Gastrocnemius medialis (tissue), 4 donors: Measurements from ENCODE around the gene CFAP299. TPM values are rescaled to one million over a fixed set of nuclear protein-coding genes. Genes with fewer than 3 reads are reported as not detected.

Source experiments
- ATAC-seq, 2 donors: fragments of 150-250 bp; one replicate each; pipeline ENCODE4 v1.9.1; 2016
- DNase-seq, 2 donors: peaks; one replicate each; pipeline ENCODE4 v3.0.0-alpha.2; 2019
- H3K27ac ChIP-seq, 4 donors: fragments of 200-600 bp; sonication (generic); 1 replicate in 1 of 4; 2 replicates in 3 of 4; pipeline ENCODE4 v1.5.1; 2016 to 2018; ENCODE audit warnings: mild to moderate bottlenecking in 2 of 4, moderate library complexity in 1 of 4
- H3K27me3 ChIP-seq, 3 donors: fragments of 200-600 bp; sonication (generic) in 2 of 3; 1 replicate in 1 of 3; 2 replicates in 2 of 3; pipeline versions ENCODE4 v1.5.1 to v1.6.0; 2016 to 2019; ENCODE audit warnings: mild to moderate bottlenecking in 1 of 3, moderate library complexity in 1 of 3
- H3K36me3 ChIP-seq, 2 donors: fragments of 200-600 bp; sonication (generic) in 1 of 2; one replicate each; pipeline ENCODE4 v1.5.1; 2017 to 2018
- H3K4me1 ChIP-seq, 2 donors: fragments of 200-600 bp; sonication (generic) in 1 of 2; one replicate each; pipeline ENCODE4 v1.5.1; 2016 to 2017; ENCODE audit warnings: mild to moderate bottlenecking in 2 of 2
- H3K4me3 ChIP-seq, 4 donors: fragments of 200-600 bp; sonication (generic) in 3 of 4; 1 replicate in 1 of 4; 2 replicates in 3 of 4; pipeline ENCODE4 v1.5.1; 2016 to 2019; ENCODE audit warnings: mild to moderate bottlenecking in 2 of 4
- H3K9me3 ChIP-seq, 3 donors: fragments of 200-600 bp; sonication (generic) in 2 of 3; 1 replicate in 1 of 3; 2 replicates in 2 of 3; pipeline ENCODE4 v1.5.1; 2016 to 2019
- CTCF ChIP-seq, 5 experiments: fragments of 450-650 bp in 3 of 5; fragments of 200-600 bp in 2 of 5; sonication (generic) in 2 of 5; IDR thresholded peaks in 4 of 5; conservative IDR thresholded peaks in 1 of 5; 1 replicate in 4 of 5; 2 replicates in 1 of 5; pipeline ENCODE4 v1.5.1; 2016 to 2019; ENCODE audit warnings: antibody characterized with exemption in 5 of 5, mild to moderate bottlenecking in 3 of 5, moderate library complexity in 3 of 5
- POLR2A ChIP-seq, 2 donors: fragments of 450-650 bp; IDR thresholded peaks; one replicate each; pipeline ENCODE4 v1.6.1; 2017; ENCODE audit warnings: antibody characterized with exemption in 2 of 2, mild to moderate bottlenecking in 2 of 2, moderate library complexity in 2 of 2
- in situ Hi-C, 4 donors: fragments of 200-750 bp; cut with MboI; loops; one replicate each; pipeline versions ENCODE4 v1.15.0 to v1.8.0; 2017; ENCODE audit warnings: low sequenced_read_pairs in 4 of 4
- intact Hi-C: fragments of 100-400 bp; cut with DNase I; formaldehyde crosslinking; loops from one replicate; pipeline ENCODE4 v1.15.1; 2023; ENCODE audit warnings: low total_unique reads
- total RNA-seq, 4 donors: library from RNA; depleted of rRNA; stranded (reverse); fragments of >200 nt; gene quantifications; one replicate each; pipeline versions ENCODE4 v1.1.0 to v1.2.3, GENCODE V29; 2016

The CFAP299 gene
- total RNA-seq, 4 donors from 2014 or later = not detected

- Histone ChIP-seq H3K4me3 (no peak overlapping the region), H3K9me3 (no peaks in the 10 kb centered on the region), H3K36me3 (no peaks in the 10 kb centered on the region), H3K27ac (no peak overlapping the region), H3K27me3 (no peaks in the 10 kb centered on the region), H3K4me1 (no peaks in the 10 kb centered on the region)
- intact Hi-C loops = no loop called here
- DNase-seq (no peak), ATAC-seq (no peak)
- TF ChIP-seq CTCF (IDR thresholded peaks at IDR 0.05 in 4 of 5, conservative IDR thresholded peaks at IDR 0.05 in 1 of 5) = no peak
- TF ChIP-seq POLR2A (IDR thresholded peaks at IDR 0.05) = no peak
- in situ Hi-C loops = no loop called here
Measured at GRCh38 chr4:80321776-80322175, 13.8 kb upstream of the CFAP299 start.

- Histone ChIP-seq H3K27me3 (no peaks in the 10 kb centered on the region), H3K4me3 (no peak overlapping the region), H3K9me3 (no peaks in the 10 kb centered on the region), H3K4me1 (no peaks in the 10 kb centered on the region), H3K36me3 (no peaks in the 10 kb centered on the region), H3K27ac (no peak overlapping the region)
- intact Hi-C loops = no loop called here
- no peak for ATAC-seq
- TF ChIP-seq POLR2A (IDR thresholded peaks at IDR 0.05) (no peak), CTCF (IDR thresholded peaks at IDR 0.05 in 4 of 5, conservative IDR thresholded peaks at IDR 0.05 in 1 of 5) (no peak)
- in situ Hi-C loops = no loop called here
- no peak for DNase-seq
Measured at GRCh38 chr4:80322716-80323115, 12.8 kb upstream of the CFAP299 start.

- DNase-seq (no peak), ATAC-seq (no peak)
- intact Hi-C loops = no loop called here
- no peak for TF ChIP-seq CTCF (IDR thresholded peaks at IDR 0.05 in 4 of 5, conservative IDR thresholded peaks at IDR 0.05 in 1 of 5)
- no peak for TF ChIP-seq POLR2A (IDR thresholded peaks at IDR 0.05)
- no peaks in the 10 kb centered on the region for H3K9me3 ChIP-seq
- in situ Hi-C loops = no loop called here
- no peaks in the 10 kb centered on the region for H3K27me3 ChIP-seq
- H3K36me3 ChIP-seq = no peaks in the 10 kb centered on the region
- H3K4me3 ChIP-seq = no peak overlapping the region
- H3K4me1 ChIP-seq = no peaks in the 10 kb centered on the region
- H3K27ac ChIP-seq = no peak overlapping the region
Measured at GRCh38 chr4:80324171-80324570, 11.4 kb upstream of the CFAP299 start.

- in situ Hi-C loops (no loop called here), intact Hi-C loops (no loop called here)
- Histone ChIP-seq H3K4me3 (no peak overlapping the region), H3K27me3 (no peaks in the 10 kb centered on the region), H3K9me3 (no peaks in the 10 kb centered on the region), H3K4me1 (peaks cover 0 to 4% of the 10 kb centered on the region in 2 donors), H3K27ac (no peak overlapping the region), H3K36me3 (no peaks in the 10 kb centered on the region)
- TF ChIP-seq CTCF (IDR thresholded peaks at IDR 0.05 in 4 of 5, conservative IDR thresholded peaks at IDR 0.05 in 1 of 5) (no peak), POLR2A (IDR thresholded peaks at IDR 0.05) (no peak)
- DNase-seq = no peak
- no peak for ATAC-seq
Measured at GRCh38 chr4:80331693-80332092, 3.8 kb upstream of the CFAP299 start.

GRCh38 chr4:80333121-80333520 lies 2.4 kb upstream of the CFAP299 start:
- no peak for TF ChIP-seq POLR2A (IDR thresholded peaks at IDR 0.05)
- in situ Hi-C loops = no loop called here
- ATAC-seq = no peak
- H3K9me3 ChIP-seq = no peaks in the 10 kb centered on the region
- peaks cover 0 to 4% of the 10 kb centered on the region in 2 donors for H3K4me1 ChIP-seq
- no peak overlapping the region for H3K27ac ChIP-seq
- no peak overlapping the region for H3K4me3 ChIP-seq
- intact Hi-C loops = no loop called here
- no peaks in the 10 kb centered on the region for H3K36me3 ChIP-seq
- DNase-seq = no peak
- no peaks in the 10 kb centered on the region for H3K27me3 ChIP-seq
